DOHH2 (cell line): ENCODE data around the gene HS2ST1.
"Not testable (repeated sequence)": the region's sequence is repeated elsewhere in the genome, so short reads cannot be mapped to it uniquely, and the experiment has no call there.

Experiments used
- H3F3A ChIP-seq: fragments of 200-600 bp; sonication (generic), shearing (Covaris generic); 2 replicates; pipeline ENCODE4 v1.6.0; 2016; ENCODE audit warnings: antibody characterized with exemption, mild to moderate bottlenecking; ENCODE audit not compliant: control insufficient read depth, insufficient read depth
- H3K27ac ChIP-seq: fragments of 200-600 bp; sonication (generic); 2 replicates; pipeline ENCODE4 v1.5.1; 2014; ENCODE audit warnings: low read depth, mild to moderate bottlenecking, low read length, moderate library complexity
- H3K27me3 ChIP-seq: fragments of 200-600 bp; sonication (generic); 2 replicates; pipeline ENCODE4 v1.6.1; 2014; ENCODE audit warnings: mild to moderate bottlenecking, low read length, mixed read lengths; ENCODE audit not compliant: control insufficient read depth
- H3K36me3 ChIP-seq: fragments of 200-600 bp; sonication (generic); 2 replicates; pipeline ENCODE4 v1.6.1; 2014; ENCODE audit warnings: mild to moderate bottlenecking, low read length, moderate library complexity, mixed read lengths; ENCODE audit not compliant: control insufficient read depth
- H3K4me1 ChIP-seq: fragments of 200-600 bp; sonication (generic); 2 replicates; pipeline ENCODE4 v1.6.1; 2014; ENCODE audit warnings: mild to moderate bottlenecking, low read length, mixed read lengths; ENCODE audit not compliant: control insufficient read depth
- H3K4me2 ChIP-seq: fragments of 200-600 bp; sonication (generic); 2 replicates; pipeline ENCODE4 v1.6.0; 2014; ENCODE audit warnings: mild to moderate bottlenecking, low read length, moderate library complexity
- H3K4me3 ChIP-seq: fragments of 200-600 bp; sonication (generic); 2 replicates; pipeline ENCODE4 v1.5.1; 2014; ENCODE audit warnings: mild to moderate bottlenecking, low read length, mixed read lengths
- H3K79me2 ChIP-seq: fragments of 200-600 bp; sonication (generic); 2 replicates; pipeline ENCODE4 v1.6.1; 2014; ENCODE audit warnings: mild to moderate bottlenecking, low read length, mixed read lengths; ENCODE audit not compliant: control insufficient read depth
- H3K9me2 ChIP-seq: fragments of 200-600 bp; sonication (generic); replicated peaks from 2 replicates; pipeline ENCODE4 v1.6.1; 2014; ENCODE audit warnings: mild to moderate bottlenecking, low read length, mixed read lengths; ENCODE audit not compliant: control insufficient read depth
- H3K9me3 ChIP-seq: fragments of 200-600 bp; sonication (generic); 2 replicates; pipeline ENCODE4 v1.6.1; 2014; ENCODE audit warnings: antibody characterized with exemption, low read length, mixed read lengths; ENCODE audit not compliant: control insufficient read depth, insufficient read depth
- H4K20me1 ChIP-seq: fragments of 200-600 bp; sonication (generic); 2 replicates; pipeline ENCODE4 v1.6.0; 2014; ENCODE audit warnings: low read depth, mild to moderate bottlenecking, antibody characterized with exemption, low read length, moderate library complexity; ENCODE audit not compliant: control insufficient read depth, insufficient read depth
- EZH2phosphoT487 ChIP-seq: fragments of 200-600 bp; sonication (generic); IDR thresholded peaks from 2 replicates; pipeline ENCODE4 v1.6.1; 2017; ENCODE audit warnings: borderline replicate concordance, mild to moderate bottlenecking, antibody characterized with exemption, low read length, moderate library complexity, mixed read lengths
- TF ChIP-seq, protein P1 (sequence below): fragments of 200-600 bp; sonication (generic); IDR thresholded peaks from one replicate; pipeline ENCODE4 v1.5.1; 2014; ENCODE audit warnings: antibody characterized with exemption, mild to moderate bottlenecking, low read depth, low read length; ENCODE audit not compliant: poor library complexity, severe bottlenecking

HS2ST1 gene

DNA sequence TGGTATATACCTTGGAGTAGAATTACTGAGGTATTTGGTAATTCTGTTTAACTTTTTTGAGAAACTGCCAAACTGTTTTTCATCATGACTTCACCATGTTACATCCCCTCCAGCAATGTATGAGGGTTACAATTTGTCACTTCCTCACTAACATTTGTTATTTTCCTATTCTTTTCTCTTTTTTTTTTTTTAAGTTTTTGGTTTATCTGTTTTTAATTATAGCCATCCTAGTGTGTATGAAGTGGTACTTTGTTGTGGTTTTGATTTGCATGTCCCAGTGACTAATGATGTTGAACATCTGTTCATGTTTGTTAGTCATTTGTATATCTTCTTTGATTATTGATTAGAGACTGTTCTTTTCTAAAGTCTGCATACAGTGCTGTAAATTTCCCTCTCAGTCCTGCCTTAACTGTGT is 147.3 kb downstream of the HS2ST1 start:
- Histone ChIP-seq H3K27me3 (no peaks in the 10 kb centered on the region), H3K9me2 (no peaks in the 10 kb centered on the region), H3K27ac (peak overlapping the region; percentile 99), H4K20me1 (no peaks in the 10 kb centered on the region), H3K4me2 (peak overlapping the region; percentile 91), H3K9me3 (peaks cover 27% of the 10 kb centered on the region), H3K4me1 (peaks cover 93% of the 10 kb centered on the region), H3F3A (peaks cover 73% of the 10 kb centered on the region), H3K4me3 (peak overlapping the region; percentile 59), H3K36me3 (peaks cover 58% of the 10 kb centered on the region), H3K79me2 (peaks cover 82% of the 10 kb centered on the region)
- TF ChIP-seq, protein P1, sequence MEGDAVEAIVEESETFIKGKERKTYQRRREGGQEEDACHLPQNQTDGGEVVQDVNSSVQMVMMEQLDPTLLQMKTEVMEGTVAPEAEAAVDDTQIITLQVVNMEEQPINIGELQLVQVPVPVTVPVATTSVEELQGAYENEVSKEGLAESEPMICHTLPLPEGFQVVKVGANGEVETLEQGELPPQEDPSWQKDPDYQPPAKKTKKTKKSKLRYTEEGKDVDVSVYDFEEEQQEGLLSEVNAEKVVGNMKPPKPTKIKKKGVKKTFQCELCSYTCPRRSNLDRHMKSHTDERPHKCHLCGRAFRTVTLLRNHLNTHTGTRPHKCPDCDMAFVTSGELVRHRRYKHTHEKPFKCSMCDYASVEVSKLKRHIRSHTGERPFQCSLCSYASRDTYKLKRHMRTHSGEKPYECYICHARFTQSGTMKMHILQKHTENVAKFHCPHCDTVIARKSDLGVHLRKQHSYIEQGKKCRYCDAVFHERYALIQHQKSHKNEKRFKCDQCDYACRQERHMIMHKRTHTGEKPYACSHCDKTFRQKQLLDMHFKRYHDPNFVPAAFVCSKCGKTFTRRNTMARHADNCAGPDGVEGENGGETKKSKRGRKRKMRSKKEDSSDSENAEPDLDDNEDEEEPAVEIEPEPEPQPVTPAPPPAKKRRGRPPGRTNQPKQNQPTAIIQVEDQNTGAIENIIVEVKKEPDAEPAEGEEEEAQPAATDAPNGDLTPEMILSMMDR: no peak
- no peak for TF ChIP-seq EZH2phosphoT487

DNA sequence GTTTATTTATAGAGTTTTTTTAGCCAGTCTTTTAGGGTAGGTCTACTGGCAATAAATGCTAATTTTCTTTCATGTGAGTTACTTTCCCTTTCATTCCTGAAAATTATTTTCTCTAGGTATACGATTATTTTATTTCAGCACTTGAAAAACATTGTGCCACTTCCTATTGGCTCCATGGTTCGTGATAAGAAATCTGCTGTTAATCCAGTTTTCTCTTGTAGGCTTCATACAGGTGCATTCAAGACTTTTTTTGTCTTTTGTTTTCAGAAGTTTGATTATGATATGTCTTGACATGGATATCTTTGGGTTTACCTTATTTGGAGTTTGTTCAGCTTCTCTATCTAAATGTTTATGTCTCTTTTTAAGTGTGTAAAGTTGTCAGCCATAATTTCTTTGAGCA is 148.3 kb downstream of the HS2ST1 start:
- H3K27ac ChIP-seq: peak overlapping the region; percentile 99
- no peak for TF ChIP-seq EZH2phosphoT487
- TF ChIP-seq, protein P1: no peak
- H3K4me1 ChIP-seq: peaks cover 89% of the 10 kb centered on the region
- H3K4me2 ChIP-seq: peak overlapping the region; percentile 91
- H3K79me2 ChIP-seq: peaks cover 86% of the 10 kb centered on the region
- peaks cover 58% of the 10 kb centered on the region for H3K36me3 ChIP-seq
- peaks cover 27% of the 10 kb centered on the region for H3K9me3 ChIP-seq
- H3K9me2 ChIP-seq: no peaks in the 10 kb centered on the region
- no peaks in the 10 kb centered on the region for H4K20me1 ChIP-seq
- H3K27me3 ChIP-seq: no peaks in the 10 kb centered on the region
- peak overlapping the region; percentile 59 for H3K4me3 ChIP-seq
- peaks cover 67% of the 10 kb centered on the region for H3F3A ChIP-seq

DNA sequence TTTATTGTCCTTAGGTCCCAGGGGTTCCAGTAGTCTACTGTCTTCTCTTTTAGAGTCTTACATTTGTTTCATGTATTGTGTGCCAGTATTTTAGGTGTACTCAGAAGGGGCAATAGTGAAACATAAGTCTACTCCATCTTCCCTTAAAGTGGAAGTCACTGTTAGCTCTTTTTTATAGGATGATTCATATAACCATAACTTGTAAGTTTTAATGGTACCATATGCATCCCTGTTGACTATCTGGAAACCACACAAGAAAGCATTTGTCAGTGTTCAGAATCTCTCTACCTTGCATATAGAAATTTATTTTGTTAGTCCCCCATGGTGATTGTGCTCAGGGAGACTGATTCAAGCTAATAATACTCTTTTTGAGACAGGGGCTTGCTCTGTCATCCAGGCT is 149.9 kb downstream of the HS2ST1 start:
- peaks cover 58% of the 10 kb centered on the region for H3F3A ChIP-seq
- H3K4me2 ChIP-seq: peak overlapping the region; percentile 91
- peaks cover 88% of the 10 kb centered on the region for H3K79me2 ChIP-seq
- H3K36me3 ChIP-seq: peaks cover 44% of the 10 kb centered on the region
- H3K4me1 ChIP-seq: peaks cover 86% of the 10 kb centered on the region
- H4K20me1 ChIP-seq: no peaks in the 10 kb centered on the region
- H3K9me2 ChIP-seq: no peaks in the 10 kb centered on the region
- peak overlapping the region; percentile 99 for H3K27ac ChIP-seq
- peaks cover 24% of the 10 kb centered on the region for H3K9me3 ChIP-seq
- H3K4me3 ChIP-seq: peak overlapping the region; percentile 59
- H3K27me3 ChIP-seq: no peaks in the 10 kb centered on the region
- TF ChIP-seq EZH2phosphoT487: no peak
- TF ChIP-seq, protein P1: no peak

DNA sequence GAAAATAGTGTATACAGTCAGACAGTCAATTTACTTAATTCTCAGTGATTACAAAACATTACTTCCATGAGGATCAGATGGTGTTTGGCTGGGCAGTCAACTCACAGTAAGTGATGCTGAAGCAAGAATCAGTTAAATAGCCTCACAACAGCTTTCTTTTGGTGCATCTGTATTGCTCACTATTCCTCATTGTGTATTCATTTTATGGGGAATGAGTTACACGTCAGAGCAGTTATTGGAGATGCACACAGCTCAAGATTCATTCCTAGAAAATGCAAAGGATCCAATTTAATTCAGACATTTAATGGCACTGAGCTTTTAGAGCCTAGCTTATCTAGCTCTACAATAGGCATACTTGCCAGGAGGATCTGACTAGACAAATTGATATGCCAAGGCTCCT is 150.6 kb downstream of the HS2ST1 start:
- no peaks in the 10 kb centered on the region for H3K27me3 ChIP-seq
- H3K36me3 ChIP-seq: peaks cover 40% of the 10 kb centered on the region
- peak overlapping the region; percentile 99 for H3K27ac ChIP-seq
- H3F3A ChIP-seq: peaks cover 51% of the 10 kb centered on the region
- TF ChIP-seq, protein P1: no peak
- TF ChIP-seq EZH2phosphoT487: no peak
- H3K9me3 ChIP-seq: peaks cover 24% of the 10 kb centered on the region
- peaks cover 88% of the 10 kb centered on the region for H3K79me2 ChIP-seq
- H3K4me1 ChIP-seq: peaks cover 81% of the 10 kb centered on the region
- H3K9me2 ChIP-seq: no peaks in the 10 kb centered on the region
- H4K20me1 ChIP-seq: no peaks in the 10 kb centered on the region
- peak overlapping the region; percentile 59 for H3K4me3 ChIP-seq
- peak overlapping the region; percentile 91 for H3K4me2 ChIP-seq

DNA sequence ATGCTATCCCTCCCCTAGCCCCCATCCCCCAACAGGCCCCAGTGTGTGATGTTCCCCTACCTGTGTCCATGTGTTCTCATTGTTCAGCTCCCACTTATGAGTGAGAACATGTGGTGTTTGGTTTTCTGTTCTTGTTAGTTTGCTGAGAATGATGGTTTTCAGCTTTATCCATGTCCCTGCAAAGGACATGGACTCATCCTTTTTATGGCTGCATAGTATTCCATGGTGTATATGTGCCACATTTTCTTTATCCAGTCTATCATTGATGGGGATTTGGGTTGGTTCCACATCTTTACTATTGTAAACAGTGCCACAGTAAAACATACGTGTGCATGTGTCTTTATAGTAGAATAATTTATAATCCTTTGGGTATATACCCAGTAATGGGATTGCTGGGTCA is 152.3 kb downstream of the HS2ST1 start:
- Histone ChIP-seq H3K79me2 (peaks cover 89% of the 10 kb centered on the region), H3K4me1 (peaks cover 75% of the 10 kb centered on the region), H3F3A (peaks cover 34% of the 10 kb centered on the region), H3K36me3 (peaks cover 40% of the 10 kb centered on the region), H3K9me3 (peaks cover 24% of the 10 kb centered on the region)
- not testable (repeated sequence) for H3K27ac ChIP-seq, H4K20me1 ChIP-seq, H3K4me2 ChIP-seq, H3K9me2 ChIP-seq, H3K4me3 ChIP-seq, H3K27me3 ChIP-seq
